GM12892 (cell line): ENCODE results near the gene NOL4L. TPM values are rescaled to one million over a fixed set of nuclear protein-coding genes. Genes with fewer than 3 reads are reported as not detected.

ENCODE experiments used
- DNase-seq: peaks from one replicate; pipeline ENCODE4 v3.0.0; 2011; ENCODE audit not compliant: insufficient read length
- FAIRE-seq: peaks from 2 replicates; lab custom pipeline; 2011; peaks lifted over from hg19 to GRCh38; lab: Jason Lieb, UNC
- POLR2A ChIP-seq: IDR thresholded peaks from 2 replicates; pipeline ENCODE4 v1.6.1; 2011; ENCODE audit warnings: low read depth, low read length, control low read depth
- POLR2AphosphoS5 ChIP-seq: IDR thresholded peaks from 2 replicates; pipeline ENCODE4 v1.6.1; 2011; ENCODE audit warnings: low read depth, low read length, control low read depth
- TAF1 ChIP-seq: IDR thresholded peaks from 2 replicates; pipeline ENCODE4 v1.6.1; 2011; ENCODE audit warnings: low read depth, mild to moderate bottlenecking, control low read depth, low read length, borderline replicate concordance
- polyA plus RNA-seq: library from polyadenylated mRNA; unstranded; fragments of >200 nt; gene quantifications from one replicate; pipeline ENCODE4 v1.2.1, GENCODE V29; 2012; ENCODE audit warnings: missing spikeins, inconsistent platforms; ENCODE audit not compliant: missing spikeins

The NOL4L gene
- polyA plus RNA-seq: 16.8 TPM

GRCh38 chr20:32585011-32585585 is at the start of gene NOL4L:
Gene NOL4L, minus strand, starts transcription at chr20:32585333. Its CDS starts 443 bp downstream, at chr20:32584890.
- TF ChIP-seq POLR2A: no peak
- no peak for TF ChIP-seq POLR2AphosphoS5
- TF ChIP-seq TAF1: no peak
- FAIRE-seq: no peak
- no peak for DNase-seq

GRCh38 chr20:32634041-32634805 is 49.1 kb upstream of the NOL4L start:
- no peak for DNase-seq
- TF ChIP-seq POLR2AphosphoS5 (no peak), TAF1 (no peak), POLR2A (no peak)
- FAIRE-seq: no peak

- DNase-seq (no peak), FAIRE-seq (no peak)
- no peak for TF ChIP-seq POLR2A
Measured at GRCh38 chr20:32632461-32633354, 47.6 kb upstream of the NOL4L start.

GRCh38 chr20:32631933-32632460 is 46.9 kb upstream of the NOL4L start:
- no peak for TF ChIP-seq POLR2AphosphoS5
- TF ChIP-seq TAF1: no peak
- no peak for FAIRE-seq
- DNase-seq: no peak

GRCh38 chr20:32629813-32630212 is 44.7 kb upstream of the NOL4L start:
- FAIRE-seq (no peak), DNase-seq (no peak)
- no peak for TF ChIP-seq POLR2AphosphoS5
- no peak for TF ChIP-seq TAF1
- TF ChIP-seq POLR2A: no peak

- DNase-seq: no peak
- TF ChIP-seq TAF1 (no peak), POLR2AphosphoS5 (no peak), POLR2A (no peak)
- FAIRE-seq: no peak
Measured at GRCh38 chr20:32628960-32629530, 43.9 kb upstream of the NOL4L start.

- TF ChIP-seq POLR2AphosphoS5: no peak
- FAIRE-seq (no peak), DNase-seq (no peak)
Measured at GRCh38 chr20:32626859-32627636, 41.9 kb upstream of the NOL4L start.

- no peak for FAIRE-seq
- no peak for TF ChIP-seq POLR2AphosphoS5
- TF ChIP-seq POLR2A: no peak
- TF ChIP-seq TAF1: no peak
Measured at GRCh38 chr20:32626407-32626806, 41.3 kb upstream of the NOL4L start.

GRCh38 chr20:32625996-32626395 is 40.9 kb upstream of the NOL4L start:
- DNase-seq (no peak), FAIRE-seq (no peak)
- no peak for TF ChIP-seq POLR2A
- TF ChIP-seq TAF1: no peak
- TF ChIP-seq POLR2AphosphoS5: no peak

More at GRCh38 chr20:32626407-32626806, 41.3 kb upstream of the NOL4L start:
- no peak for DNase-seq

GRCh38 chr20:32624687-32625345 is 39.7 kb upstream of the NOL4L start:
- no peak for FAIRE-seq
- DNase-seq: no peak
- TF ChIP-seq POLR2AphosphoS5: no peak
- TF ChIP-seq POLR2A: no peak
- no peak for TF ChIP-seq TAF1

- TF ChIP-seq POLR2A (no peak), POLR2AphosphoS5 (no peak), TAF1 (no peak)
- no peak for FAIRE-seq
- DNase-seq: no peak
Measured at GRCh38 chr20:32623667-32624157, 38.6 kb upstream of the NOL4L start.
